Neural cell (in vitro differentiated cells): ENCODE data around the gene CYGB.

Experiments used
- EP300 ChIP-seq: fragments of 450-650 bp; conservative IDR thresholded peaks from 2 replicates; pipeline ENCODE4 v1.6.1; 2014; ENCODE audit warnings: antibody characterized with exemption, mild to moderate bottlenecking, moderate library complexity; ENCODE audit not compliant: poor library complexity, severe bottlenecking
- EZH2 ChIP-seq: fragments of 200-600, 300-800 bp; shearing (Covaris generic), sonication (generic); IDR thresholded peaks from 2 replicates; pipeline ENCODE4 v1.6.1; 2014; ENCODE audit warnings: antibody characterized with exemption, low read length, borderline replicate concordance, mild to moderate bottlenecking; ENCODE audit not compliant: insufficient read depth, poor library complexity, severe bottlenecking
- POLR2AphosphoS5 ChIP-seq: IDR thresholded peaks from 2 replicates; pipeline ENCODE4 v1.6.1; 2012
- RAD21 ChIP-seq: fragments of 450-650 bp; conservative IDR thresholded peaks from 2 replicates; pipeline ENCODE4 v1.6.1; 2014; ENCODE audit warnings: antibody characterized with exemption, mild to moderate bottlenecking, moderate library complexity
- TAF1 ChIP-seq: IDR thresholded peaks from 2 replicates; pipeline ENCODE4 v1.6.1; 2012; ENCODE audit warnings: low read depth
- TF ChIP-seq, protein P1 (sequence below): fragments of 450-650 bp; IDR thresholded peaks from 2 replicates; pipeline ENCODE4 v1.5.1; 2014; ENCODE audit warnings: antibody characterized with exemption, mild to moderate bottlenecking, moderate library complexity; ENCODE audit not compliant: poor library complexity, severe bottlenecking

DNA sequence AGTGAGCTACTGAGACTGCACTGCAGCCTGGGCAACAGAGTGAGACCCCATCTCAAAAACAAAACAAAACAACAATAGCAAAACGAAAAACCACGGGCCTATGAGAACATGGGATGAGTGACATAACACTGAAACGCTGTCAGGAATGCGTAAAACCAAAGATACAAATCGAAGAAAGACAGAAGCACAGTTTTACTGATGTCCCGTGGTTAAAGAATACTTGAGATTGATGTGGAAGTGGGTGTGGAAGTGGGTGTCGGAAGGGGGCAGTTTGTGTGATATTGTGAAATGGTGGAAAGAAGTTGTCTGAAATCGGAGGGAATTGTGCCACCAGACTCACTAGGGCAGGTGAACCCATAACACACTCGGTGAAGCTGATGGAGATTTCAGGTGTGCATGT, 38.7 kb upstream of the CYGB start:
- TF ChIP-seq, protein P1, sequence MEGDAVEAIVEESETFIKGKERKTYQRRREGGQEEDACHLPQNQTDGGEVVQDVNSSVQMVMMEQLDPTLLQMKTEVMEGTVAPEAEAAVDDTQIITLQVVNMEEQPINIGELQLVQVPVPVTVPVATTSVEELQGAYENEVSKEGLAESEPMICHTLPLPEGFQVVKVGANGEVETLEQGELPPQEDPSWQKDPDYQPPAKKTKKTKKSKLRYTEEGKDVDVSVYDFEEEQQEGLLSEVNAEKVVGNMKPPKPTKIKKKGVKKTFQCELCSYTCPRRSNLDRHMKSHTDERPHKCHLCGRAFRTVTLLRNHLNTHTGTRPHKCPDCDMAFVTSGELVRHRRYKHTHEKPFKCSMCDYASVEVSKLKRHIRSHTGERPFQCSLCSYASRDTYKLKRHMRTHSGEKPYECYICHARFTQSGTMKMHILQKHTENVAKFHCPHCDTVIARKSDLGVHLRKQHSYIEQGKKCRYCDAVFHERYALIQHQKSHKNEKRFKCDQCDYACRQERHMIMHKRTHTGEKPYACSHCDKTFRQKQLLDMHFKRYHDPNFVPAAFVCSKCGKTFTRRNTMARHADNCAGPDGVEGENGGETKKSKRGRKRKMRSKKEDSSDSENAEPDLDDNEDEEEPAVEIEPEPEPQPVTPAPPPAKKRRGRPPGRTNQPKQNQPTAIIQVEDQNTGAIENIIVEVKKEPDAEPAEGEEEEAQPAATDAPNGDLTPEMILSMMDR, result no peak
- no peak for TF ChIP-seq POLR2AphosphoS5
- TF ChIP-seq TAF1, result no peak
- TF ChIP-seq EP300, result no peak
- TF ChIP-seq RAD21, result no peak
- no peak for TF ChIP-seq EZH2
